ENCODE measurements around the gene KIF9.

GRCh38 chr3:47314056-47314764, 31.6 kb upstream of the KIF9 start:
- TF ChIP-seq CTCF (IDR thresholded peaks at IDR 0.05) (no peak), POLR2A (IDR thresholded peaks at IDR 0.05) (no peak), POLR2AphosphoS5 (IDR thresholded peaks at IDR 0.05) (no peak)
